ENCODE results near the gene SLC6A1. TPM values are rescaled to one million over a fixed set of nuclear protein-coding genes. Genes with fewer than 3 reads are reported as not detected.
"Not testable (repeated sequence)": the region's sequence is repeated elsewhere in the genome, so short reads cannot be mapped to it uniquely, and the experiment has no call there.

SLC6A1 gene
- total RNA-seq, 2 experiments from 2014 or later: not detected

DNA sequence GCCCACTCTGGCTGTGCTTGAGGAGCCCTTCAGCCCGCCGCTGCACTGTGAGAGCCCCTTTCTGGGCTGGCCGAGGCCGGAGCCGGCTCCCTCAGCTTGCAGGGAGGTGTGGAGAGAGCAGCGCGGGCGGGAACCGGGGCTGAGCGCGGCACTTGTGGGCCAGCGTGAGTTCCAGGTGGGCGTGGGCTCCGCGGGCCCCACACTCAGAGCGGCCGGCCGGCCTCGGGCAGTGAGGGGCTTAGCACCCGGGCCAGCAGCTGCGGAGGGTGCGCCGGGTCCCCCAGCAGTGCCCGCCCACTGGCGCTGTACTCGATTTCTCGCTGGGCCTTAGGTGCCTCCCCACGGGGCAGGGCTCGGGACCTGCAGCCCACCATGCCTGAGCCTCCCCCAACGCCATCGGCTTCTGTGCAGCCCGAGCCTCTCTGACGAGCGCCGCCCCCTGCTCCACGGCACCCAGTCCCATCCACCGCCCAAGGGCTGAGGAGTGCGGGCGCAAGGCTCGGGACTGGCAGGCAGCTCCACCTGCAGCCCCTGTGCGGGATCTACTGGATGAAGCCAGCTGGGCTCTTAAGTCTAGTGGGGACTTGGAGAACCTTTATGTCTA, 68.8 kb downstream of the SLC6A1 start:
- DNase-seq; H3K36me3 Mint-ChIP-seq; H3K4me1 Mint-ChIP-seq (ENCODE audit: low read depth); H3K27me3 Mint-ChIP-seq; H3K9me3 Mint-ChIP-seq; H3K4me3 Mint-ChIP-seq; POLR2A ChIA-PET; H3K27ac Mint-ChIP-seq: not testable (repeated sequence)
- CTCF ChIA-PET: interaction anchor here (0.9 to 4.9 kb wide), 15 partner anchors 12 to 590 kb away, joined by 3 to 47 read pairs (median 5); partner anchors contain the start of gene HRH1
- intact Hi-C loops (cut with micrococcal nuclease): loop anchor here (5.0 to 10.0 kb wide), 2 partner anchors 273 to 591 kb away; no protein-coding TSS in a partner anchor

DNA sequence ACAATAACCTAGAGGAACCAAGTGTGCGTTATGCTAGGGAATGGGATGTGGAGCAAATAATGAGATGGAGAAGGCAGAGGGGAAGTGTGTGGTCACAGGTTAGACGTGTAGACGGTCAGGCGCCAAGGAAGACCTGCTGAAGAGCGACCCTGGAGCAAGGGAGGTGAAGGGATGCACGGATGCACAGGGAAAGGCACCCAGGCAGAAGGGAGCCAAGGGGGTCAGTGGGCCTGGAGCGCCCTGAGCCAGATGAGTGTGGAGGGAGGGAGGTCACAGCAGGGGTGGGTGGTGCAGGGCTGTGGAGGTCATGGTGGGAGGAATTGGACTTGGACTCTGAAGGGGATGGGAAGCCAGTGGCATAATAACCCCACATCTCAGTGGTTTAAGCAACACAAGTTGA, 70.2 kb downstream of the SLC6A1 start:
- intact Hi-C loops (cut with micrococcal nuclease): loop anchor here (5.0 to 10.0 kb wide), 2 partner anchors 272 to 590 kb away; no protein-coding TSS in a partner anchor
- ChIA-PET CTCF (interaction anchor here (3.9 to 4.9 kb wide), 2 partner anchors 116 to 304 kb away, joined by 22 to 35 read pairs; no protein-coding TSS in a partner anchor), POLR2A (no interaction called here)
- DNase-seq: no peak
- H3K4me3 Mint-ChIP-seq: no peak overlapping the region
- peaks cover 6% of the 10 kb centered on the region for H3K27me3 Mint-ChIP-seq
- H3K27ac Mint-ChIP-seq: no peak overlapping the region
- H3K4me1 Mint-ChIP-seq (ENCODE audit: low read depth): no peaks in the 10 kb centered on the region
- peaks cover 10% of the 10 kb centered on the region for H3K9me3 Mint-ChIP-seq
- H3K36me3 Mint-ChIP-seq: no peaks in the 10 kb centered on the region

- Mint-ChIP-seq H3K27me3 (peaks cover 12% of the 10 kb centered on the region), H3K4me3 (no peak overlapping the region), H3K4me1 (ENCODE audit: low read depth) (no peaks in the 10 kb centered on the region), H3K36me3 (no peaks in the 10 kb centered on the region), H3K27ac (no peak overlapping the region), H3K9me3 (peaks cover 3% of the 10 kb centered on the region)
- POLR2A ChIA-PET: no interaction called here
- CTCF ChIA-PET: interaction anchor here (0.6 kb wide), 1 partner anchor 11 kb away, joined by 3 read pairs; no protein-coding TSS in a partner anchor
- intact Hi-C loops (cut with micrococcal nuclease): no loop called here
- no peak for DNase-seq
Measured at GRCh38 chr3:11071096-11071755, 78.7 kb downstream of the SLC6A1 start.

- Mint-ChIP-seq H3K9me3 (peaks cover 3% of the 10 kb centered on the region), H3K4me1 (ENCODE audit: low read depth) (no peaks in the 10 kb centered on the region), H3K4me3 (no peak overlapping the region), H3K36me3 (no peaks in the 10 kb centered on the region), H3K27me3 (peaks cover 12% of the 10 kb centered on the region), H3K27ac (no peak overlapping the region)
- CTCF ChIA-PET: interaction anchor here (1.2 kb wide), 1 partner anchor 12 kb away, joined by 4 read pairs; no protein-coding TSS in a partner anchor
- POLR2A ChIA-PET: no interaction called here
- intact Hi-C loops (cut with micrococcal nuclease): no loop called here
- DNase-seq: no peak
Measured at GRCh38 chr3:11072631-11073030, 80.1 kb downstream of the SLC6A1 start.

DNA sequence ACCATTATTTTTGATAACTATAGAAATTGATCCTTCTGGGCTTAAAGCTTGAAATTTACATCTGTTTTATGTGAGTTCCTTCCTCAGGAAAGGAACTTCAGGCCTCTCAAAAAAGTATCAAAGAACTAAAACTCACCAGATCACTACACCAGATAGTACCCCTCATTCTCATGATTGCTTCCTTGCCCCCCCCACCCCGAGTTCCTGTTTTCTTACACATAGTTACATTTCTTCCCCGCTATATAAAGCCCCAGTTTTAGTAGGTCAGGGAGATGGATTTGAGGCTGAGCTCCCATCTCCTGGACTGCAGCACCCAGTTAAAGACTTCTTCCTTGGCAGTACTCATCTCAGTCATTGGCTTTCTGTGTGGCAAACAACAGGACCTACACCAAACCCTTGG, 81.5 kb downstream of the SLC6A1 start:
- Mint-ChIP-seq H3K4me1 (ENCODE audit: low read depth) (no peaks in the 10 kb centered on the region), H3K4me3 (no peak overlapping the region), H3K27ac (no peak overlapping the region), H3K27me3 (peaks cover 15% of the 10 kb centered on the region), H3K9me3 (peaks cover 3% of the 10 kb centered on the region), H3K36me3 (no peaks in the 10 kb centered on the region)
- no peak for DNase-seq
- ChIA-PET CTCF (interaction anchor here (1.6 to 1.8 kb wide), 2 partner anchors 14 to 314 kb away, joined by 3 to 6 read pairs; no protein-coding TSS in a partner anchor), POLR2A (no interaction called here)
- intact Hi-C loops (cut with micrococcal nuclease): no loop called here

GRCh38 chr3:11074451-11074850, 81.9 kb downstream of the SLC6A1 start:
- Mint-ChIP-seq H3K36me3 (no peaks in the 10 kb centered on the region), H3K27me3 (peaks cover 15% of the 10 kb centered on the region), H3K4me3 (no peak overlapping the region), H3K9me3 (peaks cover 3% of the 10 kb centered on the region), H3K4me1 (ENCODE audit: low read depth) (no peaks in the 10 kb centered on the region), H3K27ac (no peak overlapping the region)
- ChIA-PET CTCF (interaction anchor here (1.6 to 1.8 kb wide), 2 partner anchors 14 to 314 kb away, joined by 3 to 6 read pairs; no protein-coding TSS in a partner anchor), POLR2A (no interaction called here)
- intact Hi-C loops (cut with micrococcal nuclease): no loop called here
- no peak for DNase-seq

GRCh38 chr3:11075122-11075521, 82.6 kb downstream of the SLC6A1 start:
- H3K4me3 Mint-ChIP-seq; DNase-seq; H3K36me3 Mint-ChIP-seq; POLR2A ChIA-PET; H3K27ac Mint-ChIP-seq; H3K9me3 Mint-ChIP-seq; H3K4me1 Mint-ChIP-seq (ENCODE audit: low read depth); intact Hi-C loops (cut with micrococcal nuclease): not testable (repeated sequence)
- H3K27me3 Mint-ChIP-seq: peaks cover 15% of the 10 kb centered on the region
- CTCF ChIA-PET: interaction anchor here (1.6 to 1.8 kb wide), 2 partner anchors 15 to 315 kb away, joined by 3 to 6 read pairs; no protein-coding TSS in a partner anchor

- no peak overlapping the region for H3K27ac Mint-ChIP-seq
- H3K4me1 Mint-ChIP-seq (ENCODE audit: low read depth): no peaks in the 10 kb centered on the region
- peaks cover 15% of the 10 kb centered on the region for H3K27me3 Mint-ChIP-seq
- intact Hi-C loops (cut with micrococcal nuclease): no loop called here
- no peak for DNase-seq
- peaks cover 3% of the 10 kb centered on the region for H3K9me3 Mint-ChIP-seq
- H3K36me3 Mint-ChIP-seq: no peaks in the 10 kb centered on the region
- ChIA-PET CTCF (no interaction called here), POLR2A (no interaction called here)
- no peak overlapping the region for H3K4me3 Mint-ChIP-seq
Measured at GRCh38 chr3:11076711-11077110, 84.2 kb downstream of the SLC6A1 start.

DNA sequence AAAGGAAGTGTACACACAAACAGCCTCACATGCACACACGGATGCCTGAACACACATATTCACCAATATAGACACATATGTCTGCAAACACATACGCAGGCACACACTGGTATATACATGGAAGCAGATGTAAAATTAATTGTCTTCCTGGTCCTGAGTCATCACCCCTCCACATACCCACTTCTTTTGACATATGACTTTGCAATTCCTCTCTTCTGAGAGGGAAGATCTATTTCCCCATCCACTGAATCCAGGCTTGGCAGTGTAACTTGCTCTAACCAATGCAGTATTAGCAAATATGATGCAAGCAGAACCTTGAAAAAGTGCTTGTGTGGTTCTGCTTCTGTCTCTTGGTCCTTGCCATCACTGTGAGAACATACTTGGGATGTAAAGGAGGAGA, 84.9 kb downstream of the SLC6A1 start:
- H3K36me3 Mint-ChIP-seq: no peaks in the 10 kb centered on the region
- no peak overlapping the region for H3K27ac Mint-ChIP-seq
- POLR2A ChIA-PET: no interaction called here
- H3K9me3 Mint-ChIP-seq: peaks cover 3% of the 10 kb centered on the region
- H3K27me3 Mint-ChIP-seq: peaks cover 15% of the 10 kb centered on the region
- CTCF ChIA-PET: no interaction called here
- no peak overlapping the region for H3K4me3 Mint-ChIP-seq
- intact Hi-C loops (cut with micrococcal nuclease): no loop called here
- DNase-seq: no peak
- no peaks in the 10 kb centered on the region for H3K4me1 Mint-ChIP-seq (ENCODE audit: low read depth)

GRCh38 chr3:11078826-11079515, 86.4 kb downstream of the SLC6A1 start:
- intact Hi-C loops (cut with micrococcal nuclease): no loop called here
- DNase-seq: no peak
- Mint-ChIP-seq H3K36me3 (no peaks in the 10 kb centered on the region), H3K27ac (no peak overlapping the region), H3K4me1 (ENCODE audit: low read depth) (no peaks in the 10 kb centered on the region), H3K27me3 (peaks cover 12% of the 10 kb centered on the region), H3K9me3 (peaks cover 3% of the 10 kb centered on the region), H3K4me3 (no peak overlapping the region)
- ChIA-PET CTCF (no interaction called here), POLR2A (no interaction called here)

DNA sequence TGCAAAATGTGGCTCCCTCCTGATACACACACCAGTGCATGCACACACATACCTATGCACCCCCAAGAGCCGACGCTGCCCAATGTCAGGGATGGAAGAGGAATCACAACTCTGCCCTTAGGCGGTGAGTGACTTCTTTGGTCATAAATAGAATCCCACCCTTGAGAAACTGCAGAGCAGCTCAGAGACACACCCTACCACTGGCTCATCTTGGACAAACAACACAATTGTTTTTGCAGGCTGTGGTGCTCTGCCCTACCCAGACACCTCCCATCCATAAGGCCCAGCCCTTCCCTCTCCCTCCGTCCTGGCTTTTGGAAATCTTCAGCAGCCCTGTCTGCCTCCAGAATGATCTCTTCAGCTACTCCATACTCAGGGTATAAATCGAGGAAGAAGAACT, 87.9 kb downstream of the SLC6A1 start:
- no peak for DNase-seq
- H3K27ac Mint-ChIP-seq: no peak overlapping the region
- ChIA-PET CTCF (no interaction called here), POLR2A (no interaction called here)
- H3K4me1 Mint-ChIP-seq (ENCODE audit: low read depth): no peaks in the 10 kb centered on the region
- no peak overlapping the region for H3K4me3 Mint-ChIP-seq
- H3K9me3 Mint-ChIP-seq: peaks cover 3% of the 10 kb centered on the region
- H3K27me3 Mint-ChIP-seq: peaks cover 7% of the 10 kb centered on the region
- no peaks in the 10 kb centered on the region for H3K36me3 Mint-ChIP-seq
- intact Hi-C loops (cut with micrococcal nuclease): no loop called here

DNA sequence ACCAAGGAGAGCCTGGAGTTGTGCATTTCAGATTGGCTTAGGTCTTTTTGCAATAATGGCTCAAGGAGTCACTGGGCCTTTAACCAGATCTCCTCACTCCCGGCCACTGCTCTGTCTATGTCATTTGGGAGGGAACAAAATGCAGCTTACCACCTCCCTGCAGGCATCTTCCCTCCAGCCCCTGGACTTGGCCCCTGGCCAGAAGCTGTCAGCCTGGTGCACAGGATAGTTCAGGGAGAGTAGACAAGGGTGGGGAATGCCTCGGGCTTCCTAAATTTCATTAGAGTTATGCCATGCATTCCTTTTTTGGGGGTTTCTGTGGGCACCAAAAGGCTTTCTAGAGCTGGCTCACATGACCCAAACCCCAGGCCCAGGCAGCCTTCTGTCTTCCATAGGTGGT, 91.5 kb downstream of the SLC6A1 start:
- Mint-ChIP-seq H3K27me3 (peaks cover 2% of the 10 kb centered on the region), H3K4me1 (ENCODE audit: low read depth) (no peaks in the 10 kb centered on the region), H3K27ac (no peak overlapping the region), H3K36me3 (no peaks in the 10 kb centered on the region), H3K4me3 (no peak overlapping the region), H3K9me3 (no peaks in the 10 kb centered on the region)
- POLR2A ChIA-PET: no interaction called here
- CTCF ChIA-PET: interaction anchor here (1.2 kb wide), 1 partner anchor 24 kb away, joined by 5 read pairs; no protein-coding TSS in a partner anchor
- no peak for DNase-seq
- intact Hi-C loops (cut with micrococcal nuclease): no loop called here
